ENCODE results near the gene BLID.

- TF ChIP-seq CHD1 (IDR thresholded peaks at IDR 0.05; ENCODE audit: low read depth, low read length) (no peak), CTCF (IDR thresholded peaks at IDR 0.05; ENCODE audit: control extremely low read depth in 1 of 3, insufficient read depth in 1 of 3, low read depth in 1 of 3, low read length in 3 of 3) (no peak), CEBPB (IDR thresholded peaks at IDR 0.05; ENCODE audit: low read depth, low read length) (no peak), TEAD4 (IDR thresholded peaks at IDR 0.05; ENCODE audit: low read depth, low read length) (no peak), POLR2A (IDR thresholded peaks at IDR 0.05; ENCODE audit: control extremely low read depth in 1 of 2, low read depth in 2 of 2, low read length in 2 of 2) (no peak), CREB1 (IDR thresholded peaks at IDR 0.05) (no peak), POLR2AphosphoS5 (IDR thresholded peaks at IDR 0.05; ENCODE audit: low read depth, low read length) (no peak), FOSL1 (IDR thresholded peaks at IDR 0.05; ENCODE audit: insufficient read depth, low read depth, low read length) (no peak)
Observed at GRCh38 chr11:122150216-122151124, 34.5 kb upstream of the BLID start.
